GM12878 (cell line): Measurements from ENCODE around the gene USP47. TPM values are rescaled to one million over a fixed set of nuclear protein-coding genes. Genes with fewer than 3 reads are reported as not detected.

Experiments used
- ATAC-seq: fragments of 200-7000 bp; cut with Tn5 transposase; 3 replicates; pipeline ENCODE4 v1.9.1; 2020; ENCODE audit warnings: mild to moderate bottlenecking, moderate library complexity
- BruUV-seq: library from RNA; stranded (reverse); fragments of 400-500 nt; replicated peaks from 2 replicates; lab custom pipeline; 2021; lab: Mats Ljungman, UMichigan
- CTCF ChIA-PET: fragments of 300-600 bp; sonication (Branson Sonifier 250); formaldehyde crosslinking; extraction: SDS; loops from one replicate; lab custom pipeline; 2021; ENCODE audit warnings: inconsistent platforms; lab: Yijun Ruan, JAX
- POLR2A ChIA-PET: fragments of 350-600 bp; formaldehyde crosslinking; extraction: SDS; loops from one replicate; lab custom pipeline; 2021; ENCODE audit warnings: inconsistent platforms; lab: Charles Lee
- RAD21 ChIA-PET: fragments of 300-600 bp; sonication (Branson Sonifier 250); formaldehyde crosslinking; loops from one replicate; lab custom pipeline; 2023; ENCODE audit warnings: antibody characterized with exemption; ENCODE audit not compliant: unreplicated experiment; lab: Charles Lee
- SMC1A ChIA-PET: fragments of 300-600 bp; sonication (Branson Sonifier 250); formaldehyde crosslinking; loops from one replicate; lab custom pipeline; 2023; ENCODE audit not compliant: unreplicated experiment, uncharacterized antibody; lab: Charles Lee
- DNase-seq: peaks from one replicate; pipeline ENCODE4 v3.0.0-alpha.2; 2011; ENCODE audit warnings: low read depth, low spot score
- FAIRE-seq: peaks from 3 replicates; lab custom pipeline; 2011; peaks lifted over from hg19 to GRCh38; lab: Jason Lieb, UNC
- H2AFZ ChIP-seq: 2 replicates; pipeline ENCODE4 v1.6.0; 2011; ENCODE audit warnings: low read depth, low read length, control low read depth; ENCODE audit not compliant: control insufficient read depth
- H3K27ac ChIP-seq: 2 replicates; pipeline ENCODE4 v1.5.1; 2011; ENCODE audit warnings: control low read depth; ENCODE audit not compliant: control insufficient read depth, insufficient read depth
- H3K27me3 ChIP-seq, 2 experiments: replicated peaks in 1 of 2; 2 replicates each; pipeline versions ENCODE4 v1.6.0 to v1.6.1; 2011; ENCODE audit warnings: low read length in 1 of 2; ENCODE audit not compliant: control insufficient read depth in 2 of 2, insufficient read depth in 2 of 2
- H3K36me3 ChIP-seq, 2 experiments: 2 replicates each; pipeline ENCODE4 v1.5.1; 2011; ENCODE audit warnings: low read length in 1 of 2; ENCODE audit not compliant: control insufficient read depth in 2 of 2, insufficient read depth in 2 of 2
- H3K4me1 ChIP-seq: 2 replicates; pipeline ENCODE4 v1.6.1; 2011; ENCODE audit warnings: mild to moderate bottlenecking, low read length, moderate library complexity, mixed read lengths; ENCODE audit not compliant: control insufficient read depth, insufficient read depth
- H3K4me2 ChIP-seq: 2 replicates; pipeline ENCODE4 v1.6.0; 2011; ENCODE audit warnings: control low read depth; ENCODE audit not compliant: control insufficient read depth, insufficient read depth
- H3K4me3 ChIP-seq: fragments of 200-600 bp; sonication (generic); 2 replicates; pipeline ENCODE4 v1.5.1; 2016
- H3K79me2 ChIP-seq: 2 replicates; pipeline ENCODE4 v1.6.0; 2011; ENCODE audit warnings: low read length; ENCODE audit not compliant: control insufficient read depth, insufficient read depth
- H3K9ac ChIP-seq: 2 replicates; pipeline ENCODE4 v1.8.0; 2011; ENCODE audit warnings: low read length, control low read depth, mixed read lengths; ENCODE audit not compliant: control insufficient read depth, insufficient read depth
- H3K9me3 ChIP-seq: replicated peaks from 3 replicates; pipeline ENCODE4 v1.5.1; 2011; ENCODE audit warnings: mild to moderate bottlenecking, low read length; ENCODE audit not compliant: control insufficient read depth, insufficient read depth
- H4K20me1 ChIP-seq: 2 replicates; pipeline ENCODE4 v1.6.0; 2011; ENCODE audit not compliant: control insufficient read depth, insufficient read depth
- BCL3 ChIP-seq: IDR thresholded peaks from 2 replicates; pipeline ENCODE4 v1.6.1; 2011; ENCODE audit warnings: borderline replicate concordance, low read depth, mild to moderate bottlenecking, moderate library complexity, low read length; ENCODE audit not compliant: insufficient read depth, poor library complexity, severe bottlenecking
- EZH2 ChIP-seq: IDR thresholded peaks from 2 replicates; pipeline ENCODE4 v1.6.1; 2012; ENCODE audit warnings: low read depth, mild to moderate bottlenecking, control low read depth, inconsistent platforms, low read length, borderline replicate concordance; ENCODE audit not compliant: control insufficient read depth
- MLLT1 ChIP-seq: fragments of 450-650 bp; IDR thresholded peaks from 2 replicates; pipeline ENCODE4 v1.6.1; 2016; ENCODE audit warnings: mild to moderate bottlenecking
- MYC ChIP-seq: IDR thresholded peaks from 2 replicates; pipeline ENCODE4 v1.6.1; 2011; ENCODE audit warnings: mild to moderate bottlenecking, low read length, moderate library complexity, inconsistent platforms; ENCODE audit not compliant: insufficient read depth, insufficient replicate concordance, insufficient read length, severe bottlenecking
- NKRF ChIP-seq: fragments of 450-650 bp; conservative IDR thresholded peaks from 2 replicates; pipeline ENCODE4 v1.6.1; 2017; ENCODE audit warnings: mild to moderate bottlenecking, moderate library complexity
- RB1 ChIP-seq: fragments of 450-650 bp; formaldehyde crosslinking; IDR thresholded peaks from 2 replicates; pipeline ENCODE4 v1.6.1; 2017; ENCODE audit warnings: mild to moderate bottlenecking, borderline replicate concordance
- SP1 ChIP-seq: IDR thresholded peaks from one replicate; pipeline ENCODE4 v1.6.1; 2011; ENCODE audit warnings: low read depth, low read length
- SREBF2 ChIP-seq: IDR thresholded peaks from 2 replicates; pipeline ENCODE4 v1.6.1; 2012; ENCODE audit warnings: mild to moderate bottlenecking, low read length
- ZBTB33 ChIP-seq: fragments of 450-650 bp; IDR thresholded peaks from 2 replicates; pipeline ENCODE4 v1.6.1; 2017; ENCODE audit warnings: mild to moderate bottlenecking
- ZBTB40 ChIP-seq: fragments of 450-650 bp; IDR thresholded peaks from 2 replicates; pipeline ENCODE4 v1.6.1; 2016; ENCODE audit warnings: mild to moderate bottlenecking, moderate library complexity, borderline replicate concordance
- WGBS: methylation state at CpG from one replicate; pipeline ENCODE4 v1.1.6; 2016; ENCODE audit warnings: low lambda C conversion rate; ENCODE audit not compliant: insufficient replicate concordance, insufficient coverage; ENCODE audit errors: missing lambda C conversion rate; 5-methylcytosine and 5-hydroxymethylcytosine counted together
- in situ Hi-C: fragments of 300-500 bp; cut with MboI; formaldehyde crosslinking; loops from 9 replicates; pipeline ENCODE4 v1.14.3; 2018; ENCODE audit warnings: mixed read lengths
- intact Hi-C: fragments of 100-400 bp; cut with micrococcal nuclease; formaldehyde crosslinking; loops from one replicate; pipeline ENCODE4 v1.14.2; 2022; ENCODE audit not compliant: unreplicated experiment
- polyA plus RNA-seq, 11 experiments: library from polyadenylated mRNA; depleted of rRNA in 4 of 11; unstranded in 6 of 11; stranded (reverse) in 5 of 11; fragments of >200 nt; fragmentation: Nextera tagmentation in 4 of 11; fragmentation: Illumina TruSeq in 1 of 11; extraction: Ambion mirVana in 4 of 11; extraction: Trizol in 1 of 11; gene quantifications; 1 replicate in 1 of 11; 2 replicates in 10 of 11; pipeline versions ENCODE4 v1.2.1 to v1.2.3, GENCODE V29; 2011 to 2016; ENCODE audit warnings: inconsistent platforms in 2 of 11, missing spikeins in 2 of 11, low read depth in 1 of 11
- total RNA-seq, 4 experiments: library from RNA; depleted of rRNA in 3 of 4; stranded (reverse); fragments of >200 nt in 3 of 4; fragmentation: Illumina TruSeq in 1 of 4; extraction: Trizol in 1 of 4; gene quantifications; 2 replicates each; pipeline versions ENCODE4 v1.2.1 to v1.2.3, GENCODE V29; 2013 to 2021

USP47 gene
- total and polyA plus RNA-seq, 10 of the 15 experiments (the other 5 are each of a cell fraction or from before 2014, with no cell fraction given) = 13.9 to 54.0 (median 31.6) TPM

GRCh38 chr11:12007769-12008737 lies 166.3 kb downstream of the USP47 start, which contains the start of gene DKK3:
TSS of gene DKK3 (minus strand) at chr11:12008626. CDS start at chr11:12008582, 44 bp downstream.
- Histone ChIP-seq H3K9ac (no peak within 1 kb of the TSS), H3K4me1 (no peaks in the 10 kb centered on the region), H3K27ac (no peak within 1 kb of the TSS), H3K36me3 (no peaks in the 10 kb centered on the region), H3K4me3 (no peak within 1 kb of the TSS), H3K4me2 (no peak within 1 kb of the TSS), H4K20me1 (no peaks in the 10 kb centered on the region), H3K27me3 (peaks cover 2 to 12% of the 10 kb centered on the region in 2 experiments), H2AFZ (no peak within 1 kb of the TSS), H3K79me2 (no peaks in the 10 kb centered on the region), H3K9me3 (no peaks in the 10 kb centered on the region)
- 37% methylated on average over 38 of the region's 71 CpGs for WGBS
- ChIA-PET CTCF (no interaction called here), RAD21 (no interaction called here), POLR2A (no interaction called here), SMC1A (no interaction called here)
- ATAC-seq = no peak
- BruUV-seq = no TSS peak
- DNase-seq = no peak
- in situ Hi-C loops = no loop called here
- intact Hi-C loops = no loop called here
- no peak for FAIRE-seq
- TF ChIP-seq NKRF = no peak
- TF ChIP-seq ZBTB33 = no peak
- no peak for TF ChIP-seq ZBTB40
- no peak for TF ChIP-seq MLLT1
- TF ChIP-seq SREBF2 = no peak
- TF ChIP-seq RB1 = no peak
- TF ChIP-seq EZH2 = no peak
- TF ChIP-seq MYC = no peak
- TF ChIP-seq BCL3 = no peak
- no peak for TF ChIP-seq SP1
